Upper lobe of right lung (tissue), 1 donor: ENCODE results near the gene MRPS11. TPM values are rescaled to one million over a fixed set of nuclear protein-coding genes. Genes with fewer than 3 reads are reported as not detected.
A peak's percentile ranks its signal among the peaks of the same experiment; 100 is the strongest.

Source experiments
- ATAC-seq: fragments of 200-7000 bp; cut with Tn5 transposase; one replicate; pipeline ENCODE4 v1.9.1; 2020; ENCODE audit warnings: mild to moderate bottlenecking, moderate library complexity
- DNase-seq: peaks from one replicate; pipeline ENCODE4 v3.0.0-alpha.2; 2020
- H3K27ac ChIP-seq: fragments of 200-600 bp; one replicate; pipeline ENCODE4 v1.8.0; 2022
- H3K27me3 ChIP-seq: fragments of 200-600 bp; one replicate; pipeline ENCODE4 v1.8.0; 2022; ENCODE audit warnings: mild to moderate bottlenecking
- H3K36me3 ChIP-seq: fragments of 200-600 bp; one replicate; pipeline ENCODE4 v1.8.0; 2022
- H3K4me1 ChIP-seq: fragments of 200-600 bp; one replicate; pipeline ENCODE4 v1.8.0; 2022
- H3K4me3 ChIP-seq: fragments of 200-600 bp; one replicate; pipeline ENCODE4 v1.8.0; 2022; ENCODE audit warnings: mild to moderate bottlenecking
- H3K9me3 ChIP-seq: fragments of 200-600 bp; one replicate; pipeline ENCODE4 v1.8.0; 2022
- CTCF ChIP-seq: fragments of 200-600 bp; IDR thresholded peaks from one replicate; pipeline ENCODE4 v1.8.0; 2022; ENCODE audit warnings: antibody characterized with exemption
- intact Hi-C: fragments of 100-400 bp; cut with DNase I; formaldehyde crosslinking; loops from one replicate; pipeline ENCODE4 v1.11.0; 2022
- long read RNA-seq: library from polyadenylated mRNA; unstranded; transcript quantifications from one replicate; pipeline ENCODE4 v2.0.0, GENCODE V29; 2021
- total RNA-seq: library from RNA; stranded (reverse); fragmentation: NEBNext Ultra II Directional; extraction: Animal tissue kit (Norgen Biotek cat#: 25700); gene quantifications from one replicate; pipeline ENCODE4 v1.2.1, GENCODE V29; 2021
- donor health status: DM: no; HTN: yes; CAD: no; lungs with severe emphysema.

Gene MRPS11
- total RNA-seq, result 33.7 TPM
- long read RNA-seq, transcript MRPS11-201 (6 exons, 3,644 nt), result major isoform, 10 of 19 reads
- long read RNA-seq, partial matches to known transcripts, result 3 of 19 reads
- long read RNA-seq, other reads (novel, unspliced or antisense), result 6 of 19 reads

- H3K36me3 ChIP-seq, result peaks cover 29% of the 10 kb centered on the region
- DNase-seq (peak; percentile 93), ATAC-seq (peak; percentile 99)
- H3K9me3 ChIP-seq, result no peaks in the 10 kb centered on the region
- H3K27me3 ChIP-seq, result no peaks in the 10 kb centered on the region
- intact Hi-C loops, result no loop called here
- H3K27ac ChIP-seq, result peak within 1 kb of the TSS; percentile 95
- no peak for TF ChIP-seq CTCF
- H3K4me3 ChIP-seq, result peak within 1 kb of the TSS; percentile 88
- H3K4me1 ChIP-seq, result peaks cover 17% of the 10 kb centered on the region
Measured at GRCh38 chr15:88467073-88467934, at the start of gene MRPS11, which contains the start of gene MRPL46. TSS of gene MRPS11 (plus strand) at chr15:88467708. CDS start at chr15:88467718, 10 bp downstream. TSS of gene MRPL46 (minus strand) at chr15:88467388. CDS start at chr15:88467377, 11 bp downstream.

GRCh38 chr15:88419830-88420229 is 47.7 kb upstream of the MRPS11 start:
- Histone ChIP-seq H3K36me3 (no peaks in the 10 kb centered on the region), H3K27me3 (peaks cover 3% of the 10 kb centered on the region), H3K4me3 (no peak overlapping the region), H3K4me1 (no peaks in the 10 kb centered on the region), H3K9me3 (no peaks in the 10 kb centered on the region), H3K27ac (no peak overlapping the region)
- TF ChIP-seq CTCF, result no peak
- intact Hi-C loops, result no loop called here
- no peak for DNase-seq
- ATAC-seq, result no peak

GRCh38 chr15:88423331-88423730 is 44.2 kb upstream of the MRPS11 start:
- H3K4me3 ChIP-seq, result no peak overlapping the region
- no peaks in the 10 kb centered on the region for H3K36me3 ChIP-seq
- no peaks in the 10 kb centered on the region for H3K27me3 ChIP-seq
- H3K27ac ChIP-seq, result no peak overlapping the region
- no peaks in the 10 kb centered on the region for H3K9me3 ChIP-seq
- ATAC-seq (no peak), DNase-seq (no peak)
- no peaks in the 10 kb centered on the region for H3K4me1 ChIP-seq
- intact Hi-C loops, result no loop called here
- TF ChIP-seq CTCF, result no peak

GRCh38 chr15:88426304-88426703 is 41.2 kb upstream of the MRPS11 start:
- no peaks in the 10 kb centered on the region for H3K27me3 ChIP-seq
- no peak overlapping the region for H3K27ac ChIP-seq
- TF ChIP-seq CTCF, result no peak
- intact Hi-C loops, result no loop called here
- H3K4me3 ChIP-seq, result no peak overlapping the region
- no peak for DNase-seq
- no peak for ATAC-seq
- H3K9me3 ChIP-seq, result no peaks in the 10 kb centered on the region
- H3K36me3 ChIP-seq, result no peaks in the 10 kb centered on the region
- no peaks in the 10 kb centered on the region for H3K4me1 ChIP-seq

- no peak for DNase-seq
- Histone ChIP-seq H3K27me3 (no peaks in the 10 kb centered on the region), H3K4me1 (no peaks in the 10 kb centered on the region), H3K36me3 (no peaks in the 10 kb centered on the region), H3K27ac (no peak overlapping the region), H3K9me3 (no peaks in the 10 kb centered on the region), H3K4me3 (no peak overlapping the region)
- peak; percentile 38 for ATAC-seq
- TF ChIP-seq CTCF, result no peak
- intact Hi-C loops, result no loop called here
Measured at GRCh38 chr15:88428053-88428452, 39.5 kb upstream of the MRPS11 start.
